Measurements from ENCODE around the gene LRP1.

DNA sequence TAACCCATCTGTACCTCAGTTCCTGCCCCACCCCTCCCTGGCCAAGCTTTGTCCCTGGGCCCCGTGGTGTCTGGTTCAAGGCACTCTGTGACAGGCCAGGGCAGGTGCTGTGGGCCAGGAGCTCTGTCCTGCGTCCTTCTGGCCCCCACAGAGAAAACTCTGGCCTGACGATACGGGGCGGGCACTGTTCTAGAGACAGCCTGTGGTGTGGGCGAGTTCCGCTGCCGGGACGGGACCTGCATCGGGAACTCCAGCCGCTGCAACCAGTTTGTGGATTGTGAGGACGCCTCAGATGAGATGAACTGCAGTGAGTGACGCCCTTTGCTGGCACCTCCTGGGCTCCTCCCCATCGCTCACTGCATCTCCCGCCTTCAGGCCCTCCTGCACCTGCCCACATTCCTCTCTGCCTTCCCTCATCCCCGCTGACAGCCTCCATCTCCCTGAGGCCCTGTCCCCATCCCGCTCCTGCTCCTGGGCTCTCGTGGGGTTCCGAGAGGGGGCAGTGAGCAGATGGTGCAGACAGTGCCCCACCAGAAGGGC is 65.5 kb downstream of the LRP1 start:
- TF ChIP-seq, protein P1, sequence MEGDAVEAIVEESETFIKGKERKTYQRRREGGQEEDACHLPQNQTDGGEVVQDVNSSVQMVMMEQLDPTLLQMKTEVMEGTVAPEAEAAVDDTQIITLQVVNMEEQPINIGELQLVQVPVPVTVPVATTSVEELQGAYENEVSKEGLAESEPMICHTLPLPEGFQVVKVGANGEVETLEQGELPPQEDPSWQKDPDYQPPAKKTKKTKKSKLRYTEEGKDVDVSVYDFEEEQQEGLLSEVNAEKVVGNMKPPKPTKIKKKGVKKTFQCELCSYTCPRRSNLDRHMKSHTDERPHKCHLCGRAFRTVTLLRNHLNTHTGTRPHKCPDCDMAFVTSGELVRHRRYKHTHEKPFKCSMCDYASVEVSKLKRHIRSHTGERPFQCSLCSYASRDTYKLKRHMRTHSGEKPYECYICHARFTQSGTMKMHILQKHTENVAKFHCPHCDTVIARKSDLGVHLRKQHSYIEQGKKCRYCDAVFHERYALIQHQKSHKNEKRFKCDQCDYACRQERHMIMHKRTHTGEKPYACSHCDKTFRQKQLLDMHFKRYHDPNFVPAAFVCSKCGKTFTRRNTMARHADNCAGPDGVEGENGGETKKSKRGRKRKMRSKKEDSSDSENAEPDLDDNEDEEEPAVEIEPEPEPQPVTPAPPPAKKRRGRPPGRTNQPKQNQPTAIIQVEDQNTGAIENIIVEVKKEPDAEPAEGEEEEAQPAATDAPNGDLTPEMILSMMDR (IDR thresholded peaks at IDR 0.05; ENCODE audit: low read depth, low read length, poor library complexity, severe bottlenecking) = no peak
- no peak for TF ChIP-seq EZH2phosphoT487 (IDR thresholded peaks at IDR 0.05; ENCODE audit: borderline replicate concordance, low read length)

Measured in DOHH2 (cell line).